Measurements from ENCODE around the gene SARNP.

Gene SARNP

GRCh38 chr12:55738123-55739024 is 79.2 kb downstream of the SARNP start:
- H3K36me3 ChIP-seq (replicated peaks) = no peaks in the 10 kb centered on the region
- peak; percentile 95 for DNase-seq (ENCODE audit: low spot score in 2 of 2)
- peak overlapping the region; percentile 31 for H3K4me3 ChIP-seq
- H3K27me3 ChIP-seq (ENCODE audit: low read depth) = no peaks in the 10 kb centered on the region
- in situ Hi-C loops (cut with MboI; ENCODE audit: low sequenced_read_pairs) = loop anchor here (5.0 to 10.0 kb wide), 2 partner anchors 189 to 376 kb away; partner anchors contain the start of genes PYM1, RPL41 and ZC3H10
- peaks cover 14% of the 10 kb centered on the region for H3K4me1 ChIP-seq
- H3K9me3 ChIP-seq = no peaks in the 10 kb centered on the region

GRCh38 chr12:55737581-55738122 is 79.9 kb downstream of the SARNP start:
- Histone ChIP-seq H3K9me3 (no peaks in the 10 kb centered on the region), H3K4me3 (peak overlapping the region; percentile 31), H3K27me3 (ENCODE audit: low read depth) (no peaks in the 10 kb centered on the region), H3K4me1 (peaks cover 13% of the 10 kb centered on the region), H3K36me3 (replicated peaks) (no peaks in the 10 kb centered on the region)
- DNase-seq (ENCODE audit: low spot score in 2 of 2) = peak in 1 of 2 experiments; percentile 47
- in situ Hi-C loops (cut with MboI; ENCODE audit: low sequenced_read_pairs) = loop anchor here (5.0 to 10.0 kb wide), 2 partner anchors 190 to 377 kb away; partner anchors contain the start of genes PYM1, RPL41 and ZC3H10

- H3K27me3 ChIP-seq (ENCODE audit: low read depth) = no peaks in the 10 kb centered on the region
- in situ Hi-C loops (cut with MboI; ENCODE audit: low sequenced_read_pairs) = loop anchor here (5.0 to 10.0 kb wide), 2 partner anchors 190 to 378 kb away; partner anchors contain the start of genes PYM1, RPL41 and ZC3H10
- DNase-seq (ENCODE audit: low spot score in 2 of 2) = peak; percentile 58 to 79
- no peaks in the 10 kb centered on the region for H3K9me3 ChIP-seq
- H3K36me3 ChIP-seq (replicated peaks) = no peaks in the 10 kb centered on the region
- peaks cover 11% of the 10 kb centered on the region for H3K4me1 ChIP-seq
- peak overlapping the region; percentile 31 for H3K4me3 ChIP-seq
Measured at GRCh38 chr12:55736780-55737580, 80.5 kb downstream of the SARNP start.

GRCh38 chr12:55736076-55736475 is 81.4 kb downstream of the SARNP start:
- Histone ChIP-seq H3K4me1 (peaks cover 11% of the 10 kb centered on the region), H3K9me3 (no peaks in the 10 kb centered on the region), H3K27me3 (ENCODE audit: low read depth) (no peaks in the 10 kb centered on the region), H3K4me3 (no peak overlapping the region), H3K36me3 (replicated peaks) (no peaks in the 10 kb centered on the region)
- no peak for DNase-seq (ENCODE audit: low spot score in 2 of 2)
- in situ Hi-C loops (cut with MboI; ENCODE audit: low sequenced_read_pairs) = loop anchor here (5.0 to 10.0 kb wide), 2 partner anchors 191 to 379 kb away; partner anchors contain the start of genes PYM1, RPL41 and ZC3H10

GRCh38 chr12:55734595-55734994 is 82.9 kb downstream of the SARNP start:
- Histone ChIP-seq H3K27me3 (ENCODE audit: low read depth) (no peaks in the 10 kb centered on the region), H3K36me3 (replicated peaks) (no peaks in the 10 kb centered on the region), H3K4me3 (no peak overlapping the region), H3K9me3 (no peaks in the 10 kb centered on the region), H3K4me1 (peaks cover 16% of the 10 kb centered on the region)
- in situ Hi-C loops (cut with MboI; ENCODE audit: low sequenced_read_pairs) = loop anchor here (10.0 kb wide), 1 partner anchor 380 kb away; the partner anchor contains the start of genes RPL41 and ZC3H10
- no peak for DNase-seq (ENCODE audit: low spot score in 2 of 2)

GRCh38 chr12:55733858-55734257 is 83.7 kb downstream of the SARNP start:
- in situ Hi-C loops (cut with MboI; ENCODE audit: low sequenced_read_pairs) = loop anchor here (10.0 kb wide), 1 partner anchor 381 kb away; the partner anchor contains the start of genes RPL41 and ZC3H10
- Histone ChIP-seq H3K4me3 (no peak overlapping the region), H3K36me3 (replicated peaks) (no peaks in the 10 kb centered on the region), H3K27me3 (ENCODE audit: low read depth) (no peaks in the 10 kb centered on the region), H3K4me1 (peaks cover 18% of the 10 kb centered on the region), H3K9me3 (no peaks in the 10 kb centered on the region)
- DNase-seq (ENCODE audit: low spot score in 2 of 2) = no peak

- DNase-seq (ENCODE audit: low spot score in 2 of 2) = no peak
- no peaks in the 10 kb centered on the region for H3K9me3 ChIP-seq
- in situ Hi-C loops (cut with MboI; ENCODE audit: low sequenced_read_pairs) = loop anchor here (10.0 kb wide), 1 partner anchor 382 kb away; the partner anchor contains the start of genes RPL41 and ZC3H10
Measured at GRCh38 chr12:55733021-55733555, 84.4 kb downstream of the SARNP start.

GRCh38 chr12:55732288-55732687 is 85.2 kb downstream of the SARNP start:
- H3K4me1 ChIP-seq = peaks cover 12% of the 10 kb centered on the region
- no peaks in the 10 kb centered on the region for H3K27me3 ChIP-seq (ENCODE audit: low read depth)
- no peak for DNase-seq (ENCODE audit: low spot score in 2 of 2)
- H3K4me3 ChIP-seq = no peak overlapping the region
- peaks cover 1% of the 10 kb centered on the region; the same call in 1 of the 2 replicates for H3K36me3 ChIP-seq (replicated peaks)
- H3K9me3 ChIP-seq = no peaks in the 10 kb centered on the region
- in situ Hi-C loops (cut with MboI; ENCODE audit: low sequenced_read_pairs) = loop anchor here (10.0 kb wide), 1 partner anchor 383 kb away; the partner anchor contains the start of genes RPL41 and ZC3H10

More at GRCh38 chr12:55733021-55733555, 84.4 kb downstream of the SARNP start:
- H3K36me3 ChIP-seq (replicated peaks) = no peaks in the 10 kb centered on the region
- no peaks in the 10 kb centered on the region for H3K27me3 ChIP-seq (ENCODE audit: low read depth)
- no peak overlapping the region for H3K4me3 ChIP-seq
- H3K4me1 ChIP-seq = peaks cover 18% of the 10 kb centered on the region

- peak overlapping the region; percentile 58 for H3K4me3 ChIP-seq
- no peaks in the 10 kb centered on the region for H3K27me3 ChIP-seq (ENCODE audit: low read depth)
- peak; percentile 30 to 48 for DNase-seq (ENCODE audit: low spot score in 2 of 2)
- no peaks in the 10 kb centered on the region for H3K9me3 ChIP-seq
- H3K4me1 ChIP-seq = peaks cover 11% of the 10 kb centered on the region
- in situ Hi-C loops (cut with MboI; ENCODE audit: low sequenced_read_pairs) = loop anchor here (10.0 kb wide), 1 partner anchor 385 kb away; the partner anchor contains the start of genes RPL41 and ZC3H10
- H3K36me3 ChIP-seq (replicated peaks) = peaks cover 19% of the 10 kb centered on the region
Measured at GRCh38 chr12:55729819-55730818, 87.4 kb downstream of the SARNP start.

GRCh38 chr12:55728939-55729818 is 88.3 kb downstream of the SARNP start, which contains the start of gene CD63:
TSS of gene CD63 (minus strand) at chr12:55729009. CDS start at chr12:55728341, 668 bp downstream.
- peak within 1 kb of the TSS; percentile 58 for H3K4me3 ChIP-seq
- H3K4me1 ChIP-seq = peaks cover 11% of the 10 kb centered on the region
- peaks cover 29% of the 10 kb centered on the region for H3K36me3 ChIP-seq (replicated peaks)
- in situ Hi-C loops (cut with MboI; ENCODE audit: low sequenced_read_pairs) = no loop called here
- DNase-seq (ENCODE audit: low spot score in 2 of 2) = peak; percentile 84 to 92
- no peaks in the 10 kb centered on the region for H3K27me3 ChIP-seq (ENCODE audit: low read depth)
- no peaks in the 10 kb centered on the region for H3K9me3 ChIP-seq
